Fibroblast of lung (primary cell): Measurements from ENCODE around the gene ZNF425.

Source experiments
- EZH2 ChIP-seq: IDR thresholded peaks from 2 replicates; pipeline ENCODE4 v1.5.1; 2012; ENCODE audit warnings: low read length, control low read depth, mild to moderate bottlenecking; ENCODE audit errors: missing control alignments
- TF ChIP-seq, protein P1 (sequence below), 2 donors: IDR thresholded peaks in 1 of 2; conservative IDR thresholded peaks in 1 of 2; 1 replicate in 1 of 2; 2 replicates in 1 of 2; pipeline ENCODE4 v1.5.1; 2011 to 2012; ENCODE audit warnings: low read length in 2 of 2, control low read depth in 1 of 2, inconsistent platforms in 1 of 2, low read depth in 1 of 2, mild to moderate bottlenecking in 1 of 2

GRCh38 chr7:149136118-149136517 lies 10.0 kb upstream of the ZNF425 start:
- TF ChIP-seq, protein P1, sequence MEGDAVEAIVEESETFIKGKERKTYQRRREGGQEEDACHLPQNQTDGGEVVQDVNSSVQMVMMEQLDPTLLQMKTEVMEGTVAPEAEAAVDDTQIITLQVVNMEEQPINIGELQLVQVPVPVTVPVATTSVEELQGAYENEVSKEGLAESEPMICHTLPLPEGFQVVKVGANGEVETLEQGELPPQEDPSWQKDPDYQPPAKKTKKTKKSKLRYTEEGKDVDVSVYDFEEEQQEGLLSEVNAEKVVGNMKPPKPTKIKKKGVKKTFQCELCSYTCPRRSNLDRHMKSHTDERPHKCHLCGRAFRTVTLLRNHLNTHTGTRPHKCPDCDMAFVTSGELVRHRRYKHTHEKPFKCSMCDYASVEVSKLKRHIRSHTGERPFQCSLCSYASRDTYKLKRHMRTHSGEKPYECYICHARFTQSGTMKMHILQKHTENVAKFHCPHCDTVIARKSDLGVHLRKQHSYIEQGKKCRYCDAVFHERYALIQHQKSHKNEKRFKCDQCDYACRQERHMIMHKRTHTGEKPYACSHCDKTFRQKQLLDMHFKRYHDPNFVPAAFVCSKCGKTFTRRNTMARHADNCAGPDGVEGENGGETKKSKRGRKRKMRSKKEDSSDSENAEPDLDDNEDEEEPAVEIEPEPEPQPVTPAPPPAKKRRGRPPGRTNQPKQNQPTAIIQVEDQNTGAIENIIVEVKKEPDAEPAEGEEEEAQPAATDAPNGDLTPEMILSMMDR (conservative IDR thresholded peaks at IDR 0.05 in 1 of 2, IDR thresholded peaks at IDR 0.05 in 1 of 2; ENCODE audit: low read depth in 1 of 2, low read length in 2 of 2): no peak
- TF ChIP-seq EZH2: no peak
